ENCODE measurements around the gene GCNT4.

The GCNT4 gene

GRCh38 chr5:75037106-75037505 lies 15.3 kb downstream of the GCNT4 start:
- H3K4me1 ChIP-seq (ENCODE audit: control insufficient read depth in 1 of 2, insufficient read depth in 1 of 2, low read depth in 1 of 2, low read length in 1 of 2): peaks cover 6 to 8% of the 10 kb centered on the region in 2 experiments

DNA sequence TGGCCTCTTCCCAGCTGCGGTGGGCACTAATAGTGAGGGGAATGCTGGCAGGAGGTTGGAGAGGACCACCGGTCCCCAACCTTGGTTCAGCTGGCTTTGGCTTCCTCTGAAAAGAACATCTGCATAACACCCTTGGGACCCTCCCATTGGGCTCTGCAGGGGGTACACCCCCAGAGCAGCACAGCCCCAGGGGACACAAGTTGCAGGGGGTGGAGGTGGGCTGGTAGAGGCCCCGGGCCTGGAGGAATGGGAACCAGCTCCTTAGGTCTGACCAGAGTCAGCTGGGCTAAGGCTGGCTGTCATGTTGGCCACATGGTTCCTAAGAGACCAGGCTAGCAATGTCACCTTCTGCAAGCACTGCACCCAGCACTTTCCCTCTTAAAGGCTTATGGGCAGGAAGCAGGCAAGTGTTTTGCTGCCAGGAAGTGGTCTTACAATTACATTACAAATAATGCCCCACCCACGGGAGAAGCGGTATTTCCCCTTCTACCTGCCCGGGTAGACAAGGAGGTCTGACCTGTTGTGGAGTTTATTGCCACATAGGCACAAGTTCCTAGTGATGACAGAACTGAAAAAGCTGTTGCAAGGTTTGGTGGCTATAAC lies 18.1 kb downstream of the GCNT4 start:
- Histone ChIP-seq H3K36me3 (no peaks in the 10 kb centered on the region), H3K9me3 (no peaks in the 10 kb centered on the region), H3K4me1 (ENCODE audit: control insufficient read depth in 1 of 2, insufficient read depth in 1 of 2, low read depth in 1 of 2, low read length in 1 of 2) (peaks cover 6 to 8% of the 10 kb centered on the region in 2 experiments), H3K27me3 (no peaks in the 10 kb centered on the region), H3K4me3 (ENCODE audit: low read depth in 1 of 2, low read length in 1 of 2) (no peak overlapping the region), H3K27ac (no peak overlapping the region)
- TF ChIP-seq CTCF (IDR thresholded peaks at IDR 0.05): no peak

More at GRCh38 chr5:75037106-75037505, 15.3 kb downstream of the GCNT4 start:
- no peaks in the 10 kb centered on the region for H3K36me3 ChIP-seq
- peaks cover 21% of the 10 kb centered on the region for H3K27me3 ChIP-seq
- TF ChIP-seq CTCF (IDR thresholded peaks at IDR 0.05): no peak
- H3K9me3 ChIP-seq: no peaks in the 10 kb centered on the region
- no peak overlapping the region for H3K4me3 ChIP-seq (ENCODE audit: low read depth in 1 of 2, low read length in 1 of 2)
- H3K27ac ChIP-seq: no peak overlapping the region

DNA sequence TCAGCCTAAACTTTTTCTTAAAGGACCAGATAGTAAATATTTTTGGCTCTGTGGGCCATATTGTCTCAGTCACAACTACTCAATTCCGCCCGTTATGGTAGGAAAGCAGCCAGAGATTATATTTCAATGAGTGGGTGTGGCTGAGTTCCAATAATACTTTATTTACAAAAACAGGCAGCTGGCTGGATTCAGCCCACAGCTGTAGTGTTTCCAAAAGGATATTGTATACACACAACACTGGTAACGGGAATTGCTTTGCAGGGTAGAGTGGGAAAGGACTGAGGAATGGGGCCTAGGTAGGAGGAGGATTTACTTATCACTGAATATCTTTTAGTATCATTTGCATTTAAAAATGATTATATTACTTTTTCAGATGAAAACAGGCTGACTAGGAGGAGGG lies 21.0 kb downstream of the GCNT4 start:
- Histone ChIP-seq H3K4me1 (ENCODE audit: control insufficient read depth in 1 of 2, insufficient read depth in 1 of 2, low read depth in 1 of 2, low read length in 1 of 2) (peaks cover 6 to 8% of the 10 kb centered on the region in 2 experiments), H3K9me3 (no peaks in the 10 kb centered on the region), H3K36me3 (no peaks in the 10 kb centered on the region), H3K27ac (no peak overlapping the region), H3K27me3 (no peaks in the 10 kb centered on the region), H3K4me3 (ENCODE audit: low read depth in 1 of 2, low read length in 1 of 2) (no peak overlapping the region)
- TF ChIP-seq CTCF (IDR thresholded peaks at IDR 0.05): no peak

DNA sequence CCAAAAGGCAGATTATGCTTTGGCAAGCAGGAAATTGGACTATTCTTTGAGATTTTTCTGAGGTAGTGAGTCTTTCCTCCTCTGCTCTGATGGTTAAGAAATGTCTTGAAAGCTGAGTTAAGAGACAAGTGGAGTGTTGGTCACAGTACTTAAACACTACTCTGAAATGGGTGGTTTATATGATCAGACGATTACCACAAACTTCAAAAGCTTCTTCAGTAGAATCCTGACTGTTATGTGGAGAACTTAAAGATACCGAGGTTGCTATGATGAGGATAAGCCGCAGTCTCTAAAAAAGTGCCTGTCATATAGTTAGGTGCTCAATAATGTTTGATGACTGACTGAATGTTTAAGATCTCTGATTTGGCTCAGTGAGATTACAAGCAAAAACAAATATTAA lies 24.3 kb downstream of the GCNT4 start:
- Histone ChIP-seq H3K4me1 (ENCODE audit: control insufficient read depth in 1 of 2, insufficient read depth in 1 of 2, low read depth in 1 of 2, low read length in 1 of 2) (no peaks in the 10 kb centered on the region), H3K27me3 (no peaks in the 10 kb centered on the region), H3K36me3 (no peaks in the 10 kb centered on the region), H3K4me3 (ENCODE audit: low read depth in 1 of 2, low read length in 1 of 2) (no peak overlapping the region), H3K9me3 (no peaks in the 10 kb centered on the region), H3K27ac (no peak overlapping the region)
- no peak for TF ChIP-seq CTCF (IDR thresholded peaks at IDR 0.05)

DNA sequence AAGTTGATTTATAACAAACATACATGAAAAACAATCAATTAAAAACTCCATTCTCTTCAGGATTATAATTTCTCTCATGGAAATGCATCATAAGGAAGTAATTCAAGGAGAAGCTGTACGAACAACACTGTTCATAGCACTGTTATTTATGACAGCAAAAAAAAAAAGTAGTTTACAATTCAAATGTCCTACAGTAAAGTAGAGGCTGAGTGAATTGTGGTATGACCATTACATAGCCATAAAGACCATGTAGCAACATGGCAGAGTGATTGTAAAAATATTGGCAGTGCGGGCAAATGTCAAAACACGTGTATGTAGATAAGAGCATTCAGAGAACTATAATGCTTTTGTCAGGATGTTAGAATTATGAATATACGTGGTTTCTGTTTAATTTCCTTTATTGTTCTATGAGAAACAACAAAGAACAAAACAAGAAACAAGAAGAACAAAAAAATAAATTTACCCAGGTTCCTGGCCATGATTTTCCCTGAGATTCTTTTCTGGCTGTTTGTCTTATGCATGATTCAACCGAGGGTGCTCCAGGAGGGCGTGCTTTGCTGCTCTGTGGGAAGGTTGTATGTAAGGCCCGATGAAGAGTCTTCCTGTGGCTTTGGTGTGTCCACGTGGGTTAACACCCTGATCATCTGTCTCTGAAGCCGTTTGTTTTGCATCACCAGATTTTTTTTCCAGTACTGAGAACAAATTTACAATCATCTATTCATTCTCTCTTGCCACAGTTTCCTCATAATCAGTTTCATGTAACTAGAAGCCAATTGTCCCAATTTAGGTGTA lies 28.8 kb downstream of the GCNT4 start:
- Histone ChIP-seq H3K9me3 (no peaks in the 10 kb centered on the region), H3K27ac (no peak overlapping the region), H3K4me1 (ENCODE audit: control insufficient read depth in 1 of 2, insufficient read depth in 1 of 2, low read depth in 1 of 2, low read length in 1 of 2) (no peaks in the 10 kb centered on the region), H3K4me3 (ENCODE audit: low read depth in 1 of 2, low read length in 1 of 2) (no peak overlapping the region), H3K27me3 (no peaks in the 10 kb centered on the region), H3K36me3 (no peaks in the 10 kb centered on the region)
- TF ChIP-seq CTCF (IDR thresholded peaks at IDR 0.05): no peak

All from neutrophil (primary cell).